HG02623 (cell line): ENCODE data around the gene FKBP4.

Experiments
- ATAC-seq: cut with Tn5 transposase; IDR thresholded peaks from one replicate; pipeline ENCODE4 v1.9.1; 2021; ENCODE audit warnings: moderate library complexity; ENCODE audit not compliant: unreplicated experiment

The FKBP4 gene

DNA sequence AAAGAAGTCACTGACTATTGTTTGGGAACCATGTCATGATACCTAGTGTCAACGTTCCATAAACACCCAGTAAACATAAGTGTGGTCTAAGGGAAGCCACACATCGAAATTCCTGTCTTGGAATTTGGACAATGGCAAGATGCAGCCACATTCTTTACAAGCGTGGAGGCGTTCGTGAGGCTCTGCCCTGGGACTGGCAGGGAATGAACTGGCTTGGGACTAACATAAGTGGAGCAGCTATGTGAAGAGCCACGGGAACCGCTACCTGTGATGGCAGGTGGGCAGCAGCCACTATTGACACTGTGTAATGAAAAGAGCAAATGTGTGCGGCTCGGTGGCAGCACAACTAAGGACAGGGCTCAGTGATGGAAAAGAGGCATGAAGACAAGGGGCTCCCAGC, 50.0 kb downstream of the FKBP4 start:
- no peak for ATAC-seq

DNA sequence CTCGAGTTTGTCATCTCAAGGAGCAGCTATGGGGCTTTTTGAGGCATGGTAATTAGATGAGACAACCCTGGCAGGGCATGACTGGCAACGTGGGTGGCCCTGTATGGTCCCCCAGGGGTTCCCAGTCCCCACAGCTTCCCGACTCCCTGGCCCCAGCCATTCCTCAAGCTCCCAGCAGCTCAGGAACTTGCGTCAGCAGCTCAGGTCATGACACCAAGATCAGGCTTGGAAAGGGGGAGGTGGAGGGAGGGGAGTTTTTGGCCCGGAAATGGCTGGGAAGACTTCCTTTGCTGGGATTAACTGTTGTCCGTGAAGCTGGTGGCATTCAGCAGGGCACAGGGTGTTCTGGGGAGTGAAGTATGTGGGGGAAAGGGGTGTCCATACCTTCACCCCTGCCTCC, 50.5 kb downstream of the FKBP4 start:
- ATAC-seq: no peak

DNA sequence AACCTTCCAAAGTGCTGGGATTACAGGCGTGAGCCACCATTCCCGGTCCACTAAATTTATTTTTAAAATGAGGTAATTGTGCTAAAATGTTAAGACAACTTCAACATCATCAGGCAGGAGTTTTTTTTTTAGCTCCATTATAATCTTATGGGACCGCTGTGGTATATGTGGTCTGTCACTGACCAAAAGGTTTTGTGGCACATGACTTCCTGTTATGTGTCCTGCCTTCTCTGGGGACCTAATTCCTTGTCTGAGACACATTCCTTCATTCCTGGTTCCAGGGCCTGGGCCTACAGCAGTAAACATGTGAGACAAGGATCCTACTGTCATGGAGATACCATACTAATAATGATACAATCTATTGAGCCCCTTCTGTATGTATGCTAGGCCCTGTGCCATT, 57.2 kb downstream of the FKBP4 start:
- ATAC-seq: no peak

DNA sequence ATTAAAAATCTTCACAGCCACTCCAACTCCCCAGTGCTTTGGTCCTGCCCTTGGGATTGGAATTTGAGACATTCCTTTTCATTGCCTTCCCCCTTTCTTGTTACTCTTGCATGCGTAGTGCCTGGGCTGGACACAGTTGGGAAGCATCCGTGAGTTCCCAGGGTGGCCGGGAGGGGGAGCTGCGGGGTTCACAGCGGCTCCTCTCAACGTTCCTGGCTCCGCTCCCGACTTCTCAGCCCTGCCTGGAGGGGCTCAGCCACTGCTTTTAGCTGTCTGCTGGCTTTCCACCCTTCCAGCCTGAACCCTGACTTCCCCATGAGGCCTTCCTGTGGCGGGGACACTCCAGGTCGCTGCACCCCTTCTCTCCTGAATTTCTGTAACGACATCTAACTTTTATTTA, 58.9 kb downstream of the FKBP4 start:
- ATAC-seq: no peak
